ENCODE data around the gene HOXD12. TPM values are rescaled to one million over a fixed set of nuclear protein-coding genes. Genes with fewer than 3 reads are reported as not detected.

Gene HOXD12
- total RNA-seq, 4 donors from 2014 or later: not detected

GRCh38 chr2:176072951-176073904 is 26.4 kb upstream of the HOXD12 start:
- Histone ChIP-seq H3K4me1 (peaks cover 0 to 13% (median 1%) of the 10 kb centered on the region in 3 donors), H3K9me3 (no peaks in the 10 kb centered on the region), H3K36me3 (no peaks in the 10 kb centered on the region), H3K4me3 (no peak overlapping the region), H3K27ac (no peak overlapping the region), H3K27me3 (peaks cover 23 to 100% (median 58%) of the 10 kb centered on the region in 4 donors)
- intact Hi-C loops (cut with DNase I): no loop called here
- TF ChIP-seq CTCF (IDR thresholded peaks at IDR 0.05) (no peak), POLR2A (IDR thresholded peaks at IDR 0.05) (no peak)
- no peak for DNase-seq
- 8 to 10% methylated on average over 9 to 21 of the region's 29 CpGs for WGBS, 2 donors

DNA sequence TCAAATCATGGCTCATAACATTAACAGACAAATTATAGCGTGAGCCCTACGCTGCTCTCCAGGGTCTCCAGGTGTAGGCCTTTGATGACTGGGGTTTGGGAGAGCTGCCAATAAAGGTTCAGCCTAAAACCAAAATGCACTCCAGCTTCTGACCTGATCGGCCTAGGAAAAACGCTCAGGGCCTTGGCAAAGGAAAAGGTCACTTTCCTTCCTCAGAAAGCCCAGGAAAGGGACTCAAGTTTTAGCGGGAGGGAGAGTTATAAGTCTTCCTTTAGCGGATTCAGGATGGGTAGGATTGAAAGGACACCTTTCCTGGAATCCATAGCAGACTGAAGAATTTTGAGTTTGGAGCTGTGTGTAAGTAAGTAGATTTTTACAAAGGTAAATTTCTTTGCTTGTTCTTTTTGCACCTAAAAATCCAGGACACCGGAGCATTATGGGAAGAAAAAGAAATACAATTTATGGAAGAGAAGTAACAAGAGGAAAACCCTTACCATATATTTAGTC is 24.6 kb upstream of the HOXD12 start:
- WGBS, 2 donors: 34 to 40% methylated on average over 7 of the region's 7 CpGs
- intact Hi-C loops (cut with DNase I): no loop called here
- Histone ChIP-seq H3K4me1 (peaks cover 0 to 20% (median 6%) of the 10 kb centered on the region in 3 donors), H3K4me3 (no peak overlapping the region), H3K9me3 (no peaks in the 10 kb centered on the region), H3K27ac (no peak overlapping the region), H3K36me3 (no peaks in the 10 kb centered on the region), H3K27me3 (peaks cover 31 to 100% (median 62%) of the 10 kb centered on the region in 4 donors)
- no peak for DNase-seq
- no peak for TF ChIP-seq CTCF (IDR thresholded peaks at IDR 0.05)
- TF ChIP-seq POLR2A (IDR thresholded peaks at IDR 0.05): no peak

DNA sequence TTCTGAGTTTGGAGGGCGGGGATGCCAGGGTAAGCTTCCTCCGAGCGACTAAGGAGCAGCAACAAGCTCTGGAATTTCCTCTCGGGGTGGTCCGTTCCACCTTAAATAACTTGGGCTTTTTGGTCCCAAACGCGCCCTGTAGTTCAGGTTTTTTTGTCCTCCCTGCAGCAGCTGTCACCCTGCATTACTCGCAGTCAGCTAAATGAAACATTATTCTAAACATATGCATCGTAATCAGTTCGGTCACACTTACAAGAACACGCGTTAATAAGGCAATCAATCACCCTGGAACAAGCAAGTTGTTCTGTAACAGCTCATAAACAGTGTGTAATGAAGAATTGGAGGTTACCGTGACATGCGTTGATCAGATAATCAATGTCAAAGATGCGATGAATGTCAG is 24.1 kb upstream of the HOXD12 start:
- Histone ChIP-seq H3K27me3 (peaks cover 33 to 100% (median 61%) of the 10 kb centered on the region in 4 donors), H3K9me3 (peaks cover 0 to 1% (median 0%) of the 10 kb centered on the region in 3 donors), H3K4me3 (no peak overlapping the region), H3K36me3 (no peaks in the 10 kb centered on the region), H3K27ac (no peak overlapping the region), H3K4me1 (peaks cover 0 to 24% (median 8%) of the 10 kb centered on the region in 3 donors)
- no peak for TF ChIP-seq POLR2A (IDR thresholded peaks at IDR 0.05)
- TF ChIP-seq CTCF (IDR thresholded peaks at IDR 0.05): no peak
- DNase-seq: no peak
- 14 to 20% methylated on average over 15 of the region's 15 CpGs for WGBS, 2 donors
- intact Hi-C loops (cut with DNase I): no loop called here

DNA sequence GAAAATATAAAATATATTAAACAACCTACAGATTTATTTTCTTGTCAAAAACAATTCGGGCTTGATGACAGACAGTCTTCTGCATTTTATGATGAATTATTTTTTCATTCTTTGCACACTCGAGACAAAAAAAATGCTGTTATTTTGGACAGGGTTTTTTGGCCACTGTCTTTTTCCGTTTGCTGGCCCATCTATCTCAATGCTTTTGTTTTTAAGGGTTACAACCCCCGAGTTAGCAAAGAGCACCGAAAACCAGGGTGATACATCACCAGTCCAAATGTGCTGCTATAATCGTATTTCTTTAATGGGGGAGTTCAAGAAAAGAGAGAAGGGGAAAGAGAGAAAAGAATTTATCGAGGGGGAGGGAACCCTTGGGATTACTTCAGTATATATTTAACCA is 23.5 kb upstream of the HOXD12 start:
- no peak overlapping the region for H3K27ac ChIP-seq
- peaks cover 0 to 7% (median under 1%) of the 10 kb centered on the region in 3 donors for H3K9me3 ChIP-seq
- H3K27me3 ChIP-seq: peaks cover 39 to 100% (median 64%) of the 10 kb centered on the region in 4 donors
- H3K4me3 ChIP-seq: no peak overlapping the region
- intact Hi-C loops (cut with DNase I): no loop called here
- no peaks in the 10 kb centered on the region for H3K36me3 ChIP-seq
- no peak for TF ChIP-seq CTCF (IDR thresholded peaks at IDR 0.05)
- no peak for DNase-seq
- H3K4me1 ChIP-seq: peaks cover 0 to 28% (median 10%) of the 10 kb centered on the region in 3 donors
- WGBS, 2 donors: 19 to 28% methylated on average over 7 of the region's 7 CpGs

- intact Hi-C loops (cut with DNase I): no loop called here
- DNase-seq: no peak
- Histone ChIP-seq H3K9me3 (peaks cover 0 to 15% (median 7%) of the 10 kb centered on the region in 3 donors), H3K27me3 (peaks cover 43 to 100% (median 66%) of the 10 kb centered on the region in 4 donors), H3K27ac (no peak overlapping the region), H3K36me3 (no peaks in the 10 kb centered on the region), H3K4me1 (peaks cover 0 to 30% (median 10%) of the 10 kb centered on the region in 3 donors), H3K4me3 (no peak overlapping the region)
- 12 to 22% methylated on average over 2 of the region's 2 CpGs for WGBS, 2 donors
- TF ChIP-seq CTCF (IDR thresholded peaks at IDR 0.05) (no peak), POLR2A (IDR thresholded peaks at IDR 0.05) (no peak)
Measured at GRCh38 chr2:176076796-176077195, 22.8 kb upstream of the HOXD12 start.
